HL-60 (cell line): ENCODE data around the gene MPZ.
"Not testable (repeated sequence)": the region's sequence is repeated elsewhere in the genome, so short reads cannot be mapped to it uniquely, and the experiment has no call there.

Experiments
- GABPA ChIP-seq: IDR thresholded peaks from 2 replicates; pipeline ENCODE4 v1.6.1; 2012; ENCODE audit warnings: low read depth
- POLR2AphosphoS5 ChIP-seq: IDR thresholded peaks from 2 replicates; pipeline ENCODE4 v1.6.1; 2012; ENCODE audit warnings: low read depth
- SPI1 ChIP-seq: IDR thresholded peaks from 2 replicates; pipeline ENCODE4 v1.6.1; 2012; ENCODE audit warnings: low read depth, mild to moderate bottlenecking, borderline replicate concordance
- TF ChIP-seq, protein P1 (sequence below): IDR thresholded peaks from one replicate; pipeline ENCODE4 v1.5.1; 2011; ENCODE audit warnings: low read length, control low read depth, inconsistent platforms; ENCODE audit not compliant: insufficient read depth
- TF ChIP-seq, protein P2 (sequence below): IDR thresholded peaks from 2 replicates; pipeline ENCODE4 v1.6.1; 2012; ENCODE audit warnings: low read depth; ENCODE audit not compliant: insufficient replicate concordance

DNA sequence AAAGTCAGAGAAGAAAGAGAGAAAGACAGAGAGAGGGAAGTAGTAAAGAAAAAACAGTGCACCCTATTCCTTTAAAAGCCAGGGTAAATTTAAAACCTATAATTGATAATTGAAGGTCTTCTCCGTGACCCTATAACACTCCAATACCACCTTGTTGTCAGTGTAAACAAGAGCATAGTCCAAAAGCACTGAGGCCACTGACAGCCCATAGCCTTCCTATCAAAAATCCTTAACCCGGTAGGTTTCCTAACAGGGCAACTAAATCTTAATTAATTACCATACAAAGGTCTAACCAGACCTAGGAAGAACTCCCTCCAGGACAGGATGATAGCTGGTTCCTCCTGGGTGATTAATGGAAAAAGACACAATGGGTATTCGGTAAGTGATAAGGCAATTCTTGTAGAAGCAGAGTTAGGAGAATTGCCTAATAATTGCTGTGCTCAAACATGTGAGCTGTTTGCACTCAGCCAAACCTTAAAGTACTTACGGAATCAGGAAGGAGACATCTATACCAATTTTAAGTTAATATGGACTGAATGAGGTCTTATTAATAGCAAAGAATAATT is 53.7 kb downstream of the MPZ start:
- TF ChIP-seq, protein P1, sequence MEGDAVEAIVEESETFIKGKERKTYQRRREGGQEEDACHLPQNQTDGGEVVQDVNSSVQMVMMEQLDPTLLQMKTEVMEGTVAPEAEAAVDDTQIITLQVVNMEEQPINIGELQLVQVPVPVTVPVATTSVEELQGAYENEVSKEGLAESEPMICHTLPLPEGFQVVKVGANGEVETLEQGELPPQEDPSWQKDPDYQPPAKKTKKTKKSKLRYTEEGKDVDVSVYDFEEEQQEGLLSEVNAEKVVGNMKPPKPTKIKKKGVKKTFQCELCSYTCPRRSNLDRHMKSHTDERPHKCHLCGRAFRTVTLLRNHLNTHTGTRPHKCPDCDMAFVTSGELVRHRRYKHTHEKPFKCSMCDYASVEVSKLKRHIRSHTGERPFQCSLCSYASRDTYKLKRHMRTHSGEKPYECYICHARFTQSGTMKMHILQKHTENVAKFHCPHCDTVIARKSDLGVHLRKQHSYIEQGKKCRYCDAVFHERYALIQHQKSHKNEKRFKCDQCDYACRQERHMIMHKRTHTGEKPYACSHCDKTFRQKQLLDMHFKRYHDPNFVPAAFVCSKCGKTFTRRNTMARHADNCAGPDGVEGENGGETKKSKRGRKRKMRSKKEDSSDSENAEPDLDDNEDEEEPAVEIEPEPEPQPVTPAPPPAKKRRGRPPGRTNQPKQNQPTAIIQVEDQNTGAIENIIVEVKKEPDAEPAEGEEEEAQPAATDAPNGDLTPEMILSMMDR, result not testable (repeated sequence)
- TF ChIP-seq POLR2AphosphoS5, SPI1, GABPA: not testable (repeated sequence)
- TF ChIP-seq, protein P2, sequence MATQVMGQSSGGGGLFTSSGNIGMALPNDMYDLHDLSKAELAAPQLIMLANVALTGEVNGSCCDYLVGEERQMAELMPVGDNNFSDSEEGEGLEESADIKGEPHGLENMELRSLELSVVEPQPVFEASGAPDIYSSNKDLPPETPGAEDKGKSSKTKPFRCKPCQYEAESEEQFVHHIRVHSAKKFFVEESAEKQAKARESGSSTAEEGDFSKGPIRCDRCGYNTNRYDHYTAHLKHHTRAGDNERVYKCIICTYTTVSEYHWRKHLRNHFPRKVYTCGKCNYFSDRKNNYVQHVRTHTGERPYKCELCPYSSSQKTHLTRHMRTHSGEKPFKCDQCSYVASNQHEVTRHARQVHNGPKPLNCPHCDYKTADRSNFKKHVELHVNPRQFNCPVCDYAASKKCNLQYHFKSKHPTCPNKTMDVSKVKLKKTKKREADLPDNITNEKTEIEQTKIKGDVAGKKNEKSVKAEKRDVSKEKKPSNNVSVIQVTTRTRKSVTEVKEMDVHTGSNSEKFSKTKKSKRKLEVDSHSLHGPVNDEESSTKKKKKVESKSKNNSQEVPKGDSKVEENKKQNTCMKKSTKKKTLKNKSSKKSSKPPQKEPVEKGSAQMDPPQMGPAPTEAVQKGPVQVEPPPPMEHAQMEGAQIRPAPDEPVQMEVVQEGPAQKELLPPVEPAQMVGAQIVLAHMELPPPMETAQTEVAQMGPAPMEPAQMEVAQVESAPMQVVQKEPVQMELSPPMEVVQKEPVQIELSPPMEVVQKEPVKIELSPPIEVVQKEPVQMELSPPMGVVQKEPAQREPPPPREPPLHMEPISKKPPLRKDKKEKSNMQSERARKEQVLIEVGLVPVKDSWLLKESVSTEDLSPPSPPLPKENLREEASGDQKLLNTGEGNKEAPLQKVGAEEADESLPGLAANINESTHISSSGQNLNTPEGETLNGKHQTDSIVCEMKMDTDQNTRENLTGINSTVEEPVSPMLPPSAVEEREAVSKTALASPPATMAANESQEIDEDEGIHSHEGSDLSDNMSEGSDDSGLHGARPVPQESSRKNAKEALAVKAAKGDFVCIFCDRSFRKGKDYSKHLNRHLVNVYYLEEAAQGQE, result not testable (repeated sequence)
